ENCODE data around the gene ECHDC1.
"Not testable (repeated sequence)": the region's sequence is repeated elsewhere in the genome, so short reads cannot be mapped to it uniquely, and the experiment has no call there.

ECHDC1 gene

GRCh38 chr6:127341471-127342202 is 1.8 kb downstream of the ECHDC1 start:
- DNase-seq = no peak

- DNase-seq = no peak
Measured at GRCh38 chr6:127340171-127340570, 3.2 kb downstream of the ECHDC1 start.

GRCh38 chr6:127338936-127339335 is 4.5 kb downstream of the ECHDC1 start:
- DNase-seq = no peak

- no peak for DNase-seq
Measured at GRCh38 chr6:127332383-127332961, 10.9 kb downstream of the ECHDC1 start.

GRCh38 chr6:127331256-127331655 is 12.2 kb downstream of the ECHDC1 start:
- not testable (repeated sequence) for DNase-seq

GRCh38 chr6:127328043-127328609 is 15.3 kb downstream of the ECHDC1 start:
- no peak for DNase-seq

GRCh38 chr6:127319686-127320085 is 23.7 kb downstream of the ECHDC1 start:
- DNase-seq = no peak

- no peak for DNase-seq
Measured at GRCh38 chr6:127317388-127318128, 25.9 kb downstream of the ECHDC1 start.

- DNase-seq = no peak
Measured at GRCh38 chr6:127305741-127306140, 37.7 kb downstream of the ECHDC1 start.

- DNase-seq = no peak
Measured at GRCh38 chr6:127303917-127304316, 39.5 kb downstream of the ECHDC1 start.

- no peak for DNase-seq
Measured at GRCh38 chr6:127302728-127303660, 40.4 kb downstream of the ECHDC1 start.

GRCh38 chr6:127301199-127301700 is 42.2 kb downstream of the ECHDC1 start:
- DNase-seq = no peak

- no peak for DNase-seq
Measured at GRCh38 chr6:127300411-127300810, 43.0 kb downstream of the ECHDC1 start.

- DNase-seq = no peak
Measured at GRCh38 chr6:127299522-127300240, 43.7 kb downstream of the ECHDC1 start.

GRCh38 chr6:127298475-127298874 is 44.9 kb downstream of the ECHDC1 start:
- DNase-seq = no peak

- no peak for DNase-seq
Measured at GRCh38 chr6:127297502-127298070, 45.8 kb downstream of the ECHDC1 start.

GRCh38 chr6:127291495-127291894 is 51.9 kb downstream of the ECHDC1 start:
- no peak for DNase-seq

GRCh38 chr6:127290391-127291265 is 52.8 kb downstream of the ECHDC1 start:
- no peak for DNase-seq

- no peak for DNase-seq
Measured at GRCh38 chr6:127289934-127290333, 53.5 kb downstream of the ECHDC1 start.

- no peak for DNase-seq
Measured at GRCh38 chr6:127288705-127289104, 54.7 kb downstream of the ECHDC1 start.

All from cerebellar nuclear complex (tissue), 1 donor.